ENCODE results near the gene RAI14. TPM values are rescaled to one million over a fixed set of nuclear protein-coding genes. Genes with fewer than 3 reads are reported as not detected.

The RAI14 gene
- total RNA-seq, 3 donors from 2014 or later = 12.5 to 38.7 (median 22.4) TPM

- DNase-seq (ENCODE audit: low spot score in 2 of 2) = no peak
- Histone ChIP-seq H3K9me3 (no peaks in the 10 kb centered on the region), H3K4me3 (no peak overlapping the region), H3K27ac (peak overlapping the region; percentile 76 to 77), H3K36me3 (no peaks in the 10 kb centered on the region), H3K4me1 (no peaks in the 10 kb centered on the region), H3K27me3 (no peaks in the 10 kb centered on the region)
- intact Hi-C loops (cut with DNase I; ENCODE audit: low total_unique reads) = no loop called here
- no peak for TF ChIP-seq POLR2AphosphoS5 (IDR thresholded peaks at IDR 0.05)
- no peak for TF ChIP-seq CTCF (IDR thresholded peaks at IDR 0.05)
- no peak for TF ChIP-seq POLR2A (IDR thresholded peaks at IDR 0.05)
Measured at GRCh38 chr5:34674187-34674586, 18.1 kb downstream of the RAI14 start.

- TF ChIP-seq POLR2AphosphoS5 (IDR thresholded peaks at IDR 0.05) (no peak), POLR2A (IDR thresholded peaks at IDR 0.05) (no peak), CTCF (IDR thresholded peaks at IDR 0.05) (no peak)
- no peak for DNase-seq (ENCODE audit: low spot score in 2 of 2)
- no peaks in the 10 kb centered on the region for H3K4me1 ChIP-seq
- H3K27me3 ChIP-seq = no peaks in the 10 kb centered on the region
- intact Hi-C loops (cut with DNase I; ENCODE audit: low total_unique reads) = no loop called here
- no peak overlapping the region for H3K27ac ChIP-seq
- no peak overlapping the region for H3K4me3 ChIP-seq
- H3K36me3 ChIP-seq = no peaks in the 10 kb centered on the region
- no peaks in the 10 kb centered on the region for H3K9me3 ChIP-seq
Measured at GRCh38 chr5:34675857-34676256, 19.7 kb downstream of the RAI14 start.

GRCh38 chr5:34676416-34676815, 20.3 kb downstream of the RAI14 start:
- Histone ChIP-seq H3K9me3 (no peaks in the 10 kb centered on the region), H3K4me3 (no peak overlapping the region), H3K27ac (no peak overlapping the region), H3K27me3 (no peaks in the 10 kb centered on the region), H3K4me1 (no peaks in the 10 kb centered on the region), H3K36me3 (no peaks in the 10 kb centered on the region)
- DNase-seq (ENCODE audit: low spot score in 2 of 2) = no peak
- TF ChIP-seq CTCF (IDR thresholded peaks at IDR 0.05) (no peak), POLR2AphosphoS5 (IDR thresholded peaks at IDR 0.05) (no peak), POLR2A (IDR thresholded peaks at IDR 0.05) (no peak)
- intact Hi-C loops (cut with DNase I; ENCODE audit: low total_unique reads) = no loop called here

- Histone ChIP-seq H3K27me3 (no peaks in the 10 kb centered on the region), H3K9me3 (no peaks in the 10 kb centered on the region), H3K4me1 (no peaks in the 10 kb centered on the region), H3K27ac (no peak overlapping the region), H3K4me3 (no peak overlapping the region), H3K36me3 (no peaks in the 10 kb centered on the region)
- DNase-seq (ENCODE audit: low spot score in 2 of 2) = no peak
- intact Hi-C loops (cut with DNase I; ENCODE audit: low total_unique reads) = no loop called here
- TF ChIP-seq POLR2AphosphoS5 (IDR thresholded peaks at IDR 0.05) (no peak), POLR2A (IDR thresholded peaks at IDR 0.05) (no peak)
Measured at GRCh38 chr5:34677428-34677827, 21.3 kb downstream of the RAI14 start.

- H3K27me3 ChIP-seq = no peaks in the 10 kb centered on the region
- no peak for DNase-seq (ENCODE audit: low spot score in 2 of 2)
- intact Hi-C loops (cut with DNase I; ENCODE audit: low total_unique reads) = no loop called here
- no peaks in the 10 kb centered on the region for H3K9me3 ChIP-seq
- H3K4me3 ChIP-seq = no peak overlapping the region
- no peaks in the 10 kb centered on the region for H3K4me1 ChIP-seq
- no peak overlapping the region for H3K27ac ChIP-seq
- no peak for TF ChIP-seq POLR2AphosphoS5 (IDR thresholded peaks at IDR 0.05)
- no peak for TF ChIP-seq POLR2A (IDR thresholded peaks at IDR 0.05)
- TF ChIP-seq CTCF (IDR thresholded peaks at IDR 0.05) = no peak
- no peaks in the 10 kb centered on the region for H3K36me3 ChIP-seq
Measured at GRCh38 chr5:34680896-34681295, 24.8 kb downstream of the RAI14 start.
